Caco-2 (cell line): ENCODE data around the gene MOXD1. TPM values are rescaled to one million over a fixed set of nuclear protein-coding genes. Genes with fewer than 3 reads are reported as not detected.

ENCODE experiments used
- BruUV-seq: library from RNA; stranded (reverse); fragments of 400-500 nt; replicated peaks from 2 replicates; lab custom pipeline; 2021; lab: Mats Ljungman, UMichigan
- CTCF ChIA-PET: fragments of 300-600 bp; sonication (Branson Sonifier 250); formaldehyde crosslinking; loops from one replicate; lab custom pipeline; 2022; ENCODE audit warnings: antibody characterized with exemption; lab: Charles Lee
- POLR2A ChIA-PET: fragments of 300-600 bp; sonication (Branson Sonifier 250); formaldehyde crosslinking; loops from one replicate; lab custom pipeline; 2022; ENCODE audit warnings: antibody characterized with exemption; lab: Charles Lee
- DNase-seq, 2 experiments: peaks; one replicate each; pipeline versions ENCODE4 v3.0.0 to v3.0.0-alpha.2; 2020 to 2022
- H3K27me3 ChIP-seq: replicated peaks from 2 replicates; pipeline ENCODE4 v1.6.0; 2011; ENCODE audit warnings: low read length; ENCODE audit not compliant: control insufficient read depth, insufficient read depth
- H3K36me3 ChIP-seq: 2 replicates; pipeline ENCODE4 v1.5.1; 2011; ENCODE audit warnings: low read length; ENCODE audit not compliant: control insufficient read depth, insufficient read depth
- H3K4me1 ChIP-seq: fragments of 250-450 bp; sonication (Bioruptor Pico); 2 replicates; pipeline ENCODE4 v1.5.1; 2020; ENCODE audit warnings: mild to moderate bottlenecking
- H3K4me3 ChIP-seq: 2 replicates; pipeline ENCODE4 v1.5.1; 2011; ENCODE audit warnings: low read depth, mild to moderate bottlenecking, control low read depth, low read length
- H3K9me3 ChIP-seq: fragments of 250-450 bp; sonication (Bioruptor Pico); 2 replicates; pipeline ENCODE4 v1.5.1; 2020; ENCODE audit warnings: mild to moderate bottlenecking, moderate library complexity
- H3K27ac Mint-ChIP-seq: one replicate; pipeline ENCODE4 v1.8.0; 2022; ENCODE audit warnings: mixed read lengths; ENCODE audit not compliant: unreplicated experiment
- H3K27me3 Mint-ChIP-seq: one replicate; pipeline ENCODE4 v1.8.0; 2022; ENCODE audit warnings: mixed read lengths; ENCODE audit not compliant: insufficient read depth, unreplicated experiment
- H3K36me3 Mint-ChIP-seq: one replicate; pipeline ENCODE4 v1.8.0; 2022; ENCODE audit warnings: mild to moderate bottlenecking, mixed read lengths; ENCODE audit not compliant: insufficient read depth, unreplicated experiment
- H3K4me1 Mint-ChIP-seq: one replicate; pipeline ENCODE4 v1.8.0; 2022; ENCODE audit warnings: low read depth, mixed read lengths; ENCODE audit not compliant: unreplicated experiment
- H3K4me3 Mint-ChIP-seq: one replicate; pipeline ENCODE4 v1.8.0; 2022; ENCODE audit warnings: mild to moderate bottlenecking, moderate library complexity, mixed read lengths; ENCODE audit not compliant: unreplicated experiment
- H3K9me3 Mint-ChIP-seq: one replicate; pipeline ENCODE4 v1.8.0; 2022; ENCODE audit warnings: mixed read lengths; ENCODE audit not compliant: unreplicated experiment
- CTCF ChIP-seq, 2 experiments: fragments of 200-600 bp in 1 of 2; IDR thresholded peaks; 1 replicate in 1 of 2; 2 replicates in 1 of 2; pipeline versions ENCODE4 v1.5.1 to v1.8.0; 2011 to 2022; ENCODE audit warnings: antibody characterized with exemption in 1 of 2, control low read depth in 1 of 2, inconsistent platforms in 1 of 2, low read depth in 1 of 2, low read length in 1 of 2, mild to moderate bottlenecking in 1 of 2, moderate library complexity in 1 of 2; ENCODE audit not compliant: insufficient read depth in 1 of 2, severe bottlenecking in 1 of 2, unreplicated experiment in 1 of 2
- intact Hi-C: fragments of 100-400 bp; cut with micrococcal nuclease; formaldehyde crosslinking; loops from one replicate; pipeline ENCODE4 v1.10.0; 2022; ENCODE audit not compliant: unreplicated experiment
- total RNA-seq: library from RNA; stranded (reverse); gene quantifications from 2 replicates; pipeline ENCODE4 v1.2.3, GENCODE V29; 2022

MOXD1 gene
- total RNA-seq, 1 experiment from 2014 or later, result 0.09 TPM

- Histone ChIP-seq H3K4me3 (no peak overlapping the region), H3K9me3 (no peaks in the 10 kb centered on the region), H3K4me1 (no peaks in the 10 kb centered on the region), H3K27me3 (no peaks in the 10 kb centered on the region), H3K36me3 (no peaks in the 10 kb centered on the region)
- CTCF ChIA-PET, result no interaction called here
- no peaks in the 10 kb centered on the region for H3K36me3 Mint-ChIP-seq
- H3K4me3 Mint-ChIP-seq, result no peak overlapping the region
- POLR2A ChIA-PET, result no interaction called here
- no peaks in the 10 kb centered on the region for H3K4me1 Mint-ChIP-seq
- H3K9me3 Mint-ChIP-seq, result no peaks in the 10 kb centered on the region
- intact Hi-C loops, result no loop called here
- no TSS peak for BruUV-seq
- DNase-seq, result no peak
- no peak for TF ChIP-seq CTCF (IDR thresholded peaks at IDR 0.05; ENCODE audit: insufficient read depth in 1 of 2, low read depth in 1 of 2, low read length in 1 of 2, severe bottlenecking in 1 of 2, unreplicated experiment in 1 of 2)
- no peak overlapping the region for H3K27ac Mint-ChIP-seq
- H3K27me3 Mint-ChIP-seq, result peaks cover 12% of the 10 kb centered on the region
Measured at GRCh38 chr6:132425176-132425575, 23.9 kb upstream of the MOXD1 start.

- H3K27me3 ChIP-seq, result no peaks in the 10 kb centered on the region
- CTCF ChIA-PET, result no interaction called here
- Mint-ChIP-seq H3K9me3 (no peaks in the 10 kb centered on the region), H3K27me3 (peaks cover 12% of the 10 kb centered on the region), H3K4me1 (no peaks in the 10 kb centered on the region), H3K4me3 (no peak overlapping the region), H3K27ac (no peak overlapping the region), H3K36me3 (no peaks in the 10 kb centered on the region)
- intact Hi-C loops, result no loop called here
- DNase-seq, result no peak
- H3K4me1 ChIP-seq, result no peaks in the 10 kb centered on the region
- H3K36me3 ChIP-seq, result no peaks in the 10 kb centered on the region
- no peak overlapping the region for H3K4me3 ChIP-seq
- POLR2A ChIA-PET, result no interaction called here
- no TSS peak for BruUV-seq
- no peaks in the 10 kb centered on the region for H3K9me3 ChIP-seq
- no peak for TF ChIP-seq CTCF (IDR thresholded peaks at IDR 0.05; ENCODE audit: insufficient read depth in 1 of 2, low read depth in 1 of 2, low read length in 1 of 2, severe bottlenecking in 1 of 2, unreplicated experiment in 1 of 2)
Measured at GRCh38 chr6:132423839-132424238, 22.6 kb upstream of the MOXD1 start.

GRCh38 chr6:132418235-132418965 lies 17.1 kb upstream of the MOXD1 start:
- H3K9me3 ChIP-seq, result no peaks in the 10 kb centered on the region
- TF ChIP-seq CTCF (IDR thresholded peaks at IDR 0.05; ENCODE audit: insufficient read depth in 1 of 2, low read depth in 1 of 2, low read length in 1 of 2, severe bottlenecking in 1 of 2, unreplicated experiment in 1 of 2), result no peak
- no peaks in the 10 kb centered on the region for H3K36me3 ChIP-seq
- no peak for DNase-seq
- CTCF ChIA-PET, result interaction anchor here (1.0 kb wide), 1 partner anchor 138 kb away, joined by 3 read pairs; no protein-coding TSS in a partner anchor
- no peaks in the 10 kb centered on the region for H3K27me3 ChIP-seq
- BruUV-seq, result no TSS peak
- H3K4me3 Mint-ChIP-seq, result no peak overlapping the region
- H3K4me3 ChIP-seq, result no peak overlapping the region
- H3K9me3 Mint-ChIP-seq, result peaks cover 16% of the 10 kb centered on the region
- no peaks in the 10 kb centered on the region for H3K4me1 Mint-ChIP-seq
- POLR2A ChIA-PET, result no interaction called here
- H3K36me3 Mint-ChIP-seq, result no peaks in the 10 kb centered on the region
- H3K27me3 Mint-ChIP-seq, result peaks cover 3% of the 10 kb centered on the region
- no peaks in the 10 kb centered on the region for H3K4me1 ChIP-seq
- intact Hi-C loops, result no loop called here
- no peak overlapping the region for H3K27ac Mint-ChIP-seq
